ENCODE measurements around the gene DCLK3. TPM values are rescaled to one million over a fixed set of nuclear protein-coding genes. Genes with fewer than 3 reads are reported as not detected.

DCLK3 gene
- total RNA-seq, 2 experiments from 2014 or later, result not detected

- Mint-ChIP-seq H3K4me1 (ENCODE audit: low read depth) (no peaks in the 10 kb centered on the region), H3K9me3 (no peaks in the 10 kb centered on the region), H3K36me3 (ENCODE audit: low read depth) (no peaks in the 10 kb centered on the region), H3K4me3 (no peak overlapping the region), H3K27ac (no peak overlapping the region), H3K27me3 (no peaks in the 10 kb centered on the region)
- ChIA-PET CTCF (no interaction called here), POLR2A (no interaction called here)
- no peaks in the 10 kb centered on the region for H3K36me3 ChIP-seq (ENCODE audit: insufficient read depth, low read length)
- intact Hi-C loops (cut with DNase I, micrococcal nuclease), result no loop called here
- no peak for TF ChIP-seq CTCF (IDR thresholded peaks at IDR 0.05)
- no peaks in the 10 kb centered on the region for H3K27me3 ChIP-seq (ENCODE audit: control insufficient read depth in 1 of 2, insufficient read depth in 2 of 2, low read length in 2 of 2)
- ATAC-seq (ENCODE audit: poor library complexity) (no peak), DNase-seq (peak in 2 of 14 experiments; percentile 36 to 54)
- H3K4me3 ChIP-seq (ENCODE audit: low read length), result no peak overlapping the region
- H3K27ac ChIP-seq (ENCODE audit: low read depth in 1 of 2, low read length in 2 of 2), result no peak overlapping the region
- no peaks in the 10 kb centered on the region for H3K9me3 ChIP-seq (ENCODE audit: control insufficient read depth in 1 of 2, insufficient read depth in 1 of 2, low read length in 2 of 2)
- no peaks in the 10 kb centered on the region for H3K4me1 ChIP-seq (ENCODE audit: insufficient read depth, low read length)
These were observed 56.5 kb downstream of the DCLK3 start for GRCh38 chr3:36707623-36708409.

GRCh38 chr3:36705015-36705414 lies 59.3 kb downstream of the DCLK3 start:
- Histone ChIP-seq H3K36me3 (ENCODE audit: insufficient read depth, low read length) (no peaks in the 10 kb centered on the region), H3K4me3 (ENCODE audit: low read length) (no peak overlapping the region), H3K9me3 (ENCODE audit: control insufficient read depth in 1 of 2, insufficient read depth in 1 of 2, low read length in 2 of 2) (no peaks in the 10 kb centered on the region), H3K27me3 (ENCODE audit: control insufficient read depth in 1 of 2, insufficient read depth in 2 of 2, low read length in 2 of 2) (no peaks in the 10 kb centered on the region), H3K27ac (ENCODE audit: low read depth in 1 of 2, low read length in 2 of 2) (no peak overlapping the region), H3K4me1 (ENCODE audit: insufficient read depth, low read length) (no peaks in the 10 kb centered on the region)
- no peaks in the 10 kb centered on the region for H3K9me3 Mint-ChIP-seq
- no peak overlapping the region for H3K27ac Mint-ChIP-seq
- H3K4me3 Mint-ChIP-seq, result no peak overlapping the region
- ATAC-seq (ENCODE audit: poor library complexity) (no peak), DNase-seq (no peak)
- no peak for TF ChIP-seq CTCF (IDR thresholded peaks at IDR 0.05)
- intact Hi-C loops (cut with DNase I, micrococcal nuclease), result no loop called here
- H3K36me3 Mint-ChIP-seq (ENCODE audit: low read depth), result no peaks in the 10 kb centered on the region
- H3K27me3 Mint-ChIP-seq, result no peaks in the 10 kb centered on the region
- no peaks in the 10 kb centered on the region for H3K4me1 Mint-ChIP-seq (ENCODE audit: low read depth)
- ChIA-PET CTCF (no interaction called here), POLR2A (no interaction called here)

- Histone ChIP-seq H3K36me3 (ENCODE audit: insufficient read depth, low read length) (no peaks in the 10 kb centered on the region), H3K27me3 (ENCODE audit: control insufficient read depth in 1 of 2, insufficient read depth in 2 of 2, low read length in 2 of 2) (no peaks in the 10 kb centered on the region), H3K4me3 (ENCODE audit: low read length) (no peak overlapping the region), H3K27ac (ENCODE audit: low read depth in 1 of 2, low read length in 2 of 2) (no peak overlapping the region), H3K4me1 (ENCODE audit: insufficient read depth, low read length) (no peaks in the 10 kb centered on the region), H3K9me3 (ENCODE audit: control insufficient read depth in 1 of 2, insufficient read depth in 1 of 2, low read length in 2 of 2) (no peaks in the 10 kb centered on the region)
- no peak for TF ChIP-seq CTCF (IDR thresholded peaks at IDR 0.05)
- Mint-ChIP-seq H3K4me3 (no peak overlapping the region), H3K27me3 (no peaks in the 10 kb centered on the region), H3K36me3 (ENCODE audit: low read depth) (no peaks in the 10 kb centered on the region), H3K9me3 (no peaks in the 10 kb centered on the region), H3K4me1 (ENCODE audit: low read depth) (no peaks in the 10 kb centered on the region), H3K27ac (no peak overlapping the region)
- ATAC-seq (ENCODE audit: poor library complexity) (no peak), DNase-seq (no peak)
- POLR2A ChIA-PET, result no interaction called here
- intact Hi-C loops (cut with DNase I, micrococcal nuclease), result no loop called here
- CTCF ChIA-PET, result no interaction called here
These were observed 60.1 kb downstream of the DCLK3 start for GRCh38 chr3:36704280-36704679.
